Uterus (tissue), 2 donors: Measurements from ENCODE around the gene SLC41A3.
"Not testable (repeated sequence)": the region's sequence is repeated elsewhere in the genome, so short reads cannot be mapped to it uniquely, and the experiment has no call there.

ENCODE experiments used
- CTCF ChIP-seq, 4 experiments: fragments of 200-600 bp in 2 of 4; fragments of 450-650 bp in 2 of 4; sonication (generic) in 2 of 4; IDR thresholded peaks; one replicate each; pipeline ENCODE4 v1.5.1; 2016 to 2019; ENCODE audit warnings: antibody characterized with exemption in 4 of 4, mild to moderate bottlenecking in 2 of 4, moderate library complexity in 1 of 4
- POLR2A ChIP-seq, 2 donors: fragments of 450-650 bp; IDR thresholded peaks; one replicate each; pipeline ENCODE4 v1.6.1; 2016; ENCODE audit warnings: antibody characterized with exemption in 2 of 2, mild to moderate bottlenecking in 1 of 2, moderate library complexity in 1 of 2

- not testable (repeated sequence) for TF ChIP-seq CTCF, POLR2A (IDR thresholded peaks at IDR 0.05)
Measured at GRCh38 chr3:125977104-125977503, 106.8 kb downstream of the SLC41A3 start.
